ENCODE results near the gene RSPH6A. TPM values are rescaled to one million over a fixed set of nuclear protein-coding genes. Genes with fewer than 3 reads are reported as not detected.

The RSPH6A gene
- total RNA-seq, 1 donor from 2014 or later = 0.16 TPM

GRCh38 chr19:45825917-45826893, 11.1 kb upstream of the RSPH6A start:
- intact Hi-C loops (cut with DNase I) = no loop called here
- no peak for DNase-seq (ENCODE audit: low spot score)

GRCh38 chr19:45825263-45825605, 10.1 kb upstream of the RSPH6A start:
- intact Hi-C loops (cut with DNase I) = no loop called here
- no peak for DNase-seq (ENCODE audit: low spot score)

DNA sequence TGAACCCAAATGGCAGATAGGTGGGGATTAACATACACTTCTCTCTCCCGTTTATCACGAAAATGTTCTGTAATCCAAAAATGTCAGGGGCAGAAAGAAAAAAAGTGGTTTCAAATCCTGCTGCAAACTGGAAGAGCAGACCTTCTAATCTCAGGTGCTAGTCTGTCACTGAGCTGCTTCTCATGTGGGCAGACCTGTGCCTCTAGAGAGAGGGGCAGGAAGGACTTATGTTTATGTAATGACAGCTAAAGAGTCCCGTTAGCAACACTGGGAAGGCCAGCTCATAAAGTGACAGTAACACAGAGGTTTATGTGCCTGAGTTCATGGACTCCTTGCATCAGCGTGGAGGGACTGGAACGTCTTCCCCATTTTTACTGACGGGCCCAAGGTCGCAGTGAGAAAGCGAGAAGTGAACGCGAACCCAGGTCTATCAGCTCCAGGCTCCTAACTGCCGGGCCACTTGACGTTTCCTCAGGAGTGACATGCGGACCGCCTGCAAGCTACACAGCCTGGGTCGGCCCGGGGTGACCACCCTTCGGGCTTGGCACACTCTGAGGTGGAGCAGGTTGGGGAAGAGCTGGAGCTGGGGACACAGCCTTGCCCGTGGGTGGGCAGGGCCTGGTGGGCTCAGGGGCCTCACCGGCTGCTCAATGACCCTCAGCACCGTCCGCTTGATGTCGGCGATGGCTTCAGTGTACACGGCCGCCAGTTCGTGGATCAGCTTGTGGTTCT, 9.6 kb upstream of the RSPH6A start:
- DNase-seq (ENCODE audit: low spot score) = no peak
- intact Hi-C loops (cut with DNase I) = no loop called here

- intact Hi-C loops (cut with DNase I) = no loop called here
- DNase-seq (ENCODE audit: low spot score) = no peak
These were observed 8.9 kb upstream of the RSPH6A start for GRCh38 chr19:45824041-45824471.

- intact Hi-C loops (cut with DNase I) = no loop called here
- DNase-seq (ENCODE audit: low spot score) = no peak
These were observed 8.1 kb upstream of the RSPH6A start for GRCh38 chr19:45823182-45823581.

DNA sequence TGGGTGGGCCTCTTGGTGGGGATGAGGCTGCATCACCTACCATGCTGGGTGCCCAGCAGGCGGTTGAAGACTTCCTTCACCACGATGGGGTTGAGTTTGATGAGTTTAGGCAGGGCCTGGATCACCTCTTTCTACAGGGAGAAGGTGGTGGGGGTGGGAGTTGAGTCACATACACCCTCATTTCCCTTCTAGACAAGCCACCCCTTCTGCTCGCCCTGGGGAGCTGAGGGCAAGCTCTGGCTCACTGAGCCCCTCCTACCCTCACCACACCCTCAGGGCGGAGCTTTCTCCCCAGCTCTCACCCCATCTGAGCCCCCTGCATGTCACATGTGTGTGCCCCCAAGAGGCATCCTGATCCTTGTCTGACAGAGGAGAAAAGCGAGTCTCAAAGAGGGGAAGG, 7.6 kb upstream of the RSPH6A start:
- no peak for DNase-seq (ENCODE audit: low spot score)
- intact Hi-C loops (cut with DNase I) = no loop called here

GRCh38 chr19:45821570-45821969, 6.5 kb upstream of the RSPH6A start:
- DNase-seq (ENCODE audit: low spot score) = no peak
- intact Hi-C loops (cut with DNase I) = no loop called here

DNA sequence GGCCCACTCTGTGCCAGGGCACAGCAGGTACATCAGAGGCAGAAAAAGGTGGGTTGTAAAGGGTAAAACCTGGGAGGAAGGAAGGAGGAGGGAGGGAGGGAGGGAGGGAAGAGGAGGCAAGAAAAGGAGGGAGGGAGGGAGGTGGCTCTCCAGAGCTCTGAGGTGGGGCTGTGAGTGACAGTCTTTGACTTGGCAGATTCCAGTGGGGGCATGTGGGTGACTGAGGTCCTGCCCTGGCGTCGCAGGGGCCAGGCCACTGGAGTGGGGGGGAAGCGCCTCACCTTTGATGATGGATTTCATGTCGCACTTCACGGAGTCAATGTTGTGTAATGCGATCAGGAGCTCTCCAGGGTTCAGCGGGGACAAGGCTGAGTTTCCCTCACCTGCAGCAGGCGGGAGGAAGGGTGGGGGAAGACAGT, 6.0 kb upstream of the RSPH6A start:
- DNase-seq (ENCODE audit: low spot score) = no peak
- intact Hi-C loops (cut with DNase I) = no loop called here

GRCh38 chr19:45820413-45821102, 5.5 kb upstream of the RSPH6A start:
- intact Hi-C loops (cut with DNase I) = no loop called here
- DNase-seq (ENCODE audit: low spot score) = no peak

DNA sequence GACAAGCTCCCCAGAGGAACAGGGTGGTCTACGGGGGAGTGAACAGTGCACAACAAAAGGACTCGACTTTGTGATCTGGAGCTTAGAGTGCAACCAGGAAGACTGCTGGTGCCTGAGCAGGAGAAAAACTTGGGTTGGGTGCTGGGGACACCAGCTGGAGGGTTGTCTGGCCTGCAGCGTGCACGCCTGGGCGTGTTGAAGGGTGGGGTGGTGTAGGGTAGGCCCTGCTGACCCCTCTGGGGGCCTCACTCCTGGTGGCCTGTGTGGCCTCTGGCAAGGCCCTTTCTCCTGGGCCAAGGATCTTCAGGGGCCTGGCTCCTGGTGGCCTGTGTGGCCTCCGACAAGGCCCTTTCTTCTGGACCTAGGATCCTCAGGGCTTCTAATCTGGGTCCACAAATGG, 4.7 kb upstream of the RSPH6A start:
- intact Hi-C loops (cut with DNase I) = no loop called here
- no peak for DNase-seq (ENCODE audit: low spot score)

- no peak for DNase-seq (ENCODE audit: low spot score)
These were observed 2.7 kb upstream of the RSPH6A start for GRCh38 chr19:45817725-45818301.

DNA sequence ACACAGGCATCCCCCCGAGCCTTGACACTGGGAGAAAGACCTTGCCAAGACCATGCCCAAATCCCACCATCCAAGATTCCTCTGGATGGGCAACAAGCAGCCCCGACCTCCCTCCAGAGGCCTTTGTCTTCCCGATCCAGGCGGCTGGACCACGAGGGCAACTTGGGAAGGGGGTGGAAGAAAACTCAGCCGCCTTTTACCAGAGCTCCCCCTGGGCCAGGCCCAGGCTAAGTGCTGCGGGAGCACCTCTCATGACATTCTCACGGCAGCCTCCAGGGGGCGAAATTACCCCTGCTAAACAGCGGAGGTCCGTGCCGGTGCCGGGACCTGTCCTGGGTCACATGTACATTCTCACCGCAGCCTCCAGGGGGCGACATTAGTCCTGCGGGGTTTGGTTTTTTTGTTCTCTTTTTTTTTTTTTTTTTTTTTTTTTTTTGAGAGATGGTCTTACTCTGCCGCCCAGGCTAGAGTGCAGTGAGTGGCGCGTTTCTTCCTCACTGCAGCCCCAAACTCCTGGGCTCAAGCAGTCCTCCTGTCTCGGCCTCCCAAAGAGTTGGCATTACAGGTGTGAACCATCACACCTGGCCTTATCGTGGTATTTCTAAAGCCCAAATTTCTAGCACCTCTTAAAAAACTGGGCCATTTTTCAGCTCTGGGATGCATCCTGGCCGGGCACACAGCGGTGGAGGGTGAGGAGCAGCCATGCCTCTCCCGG, 2.1 kb upstream of the RSPH6A start:
- intact Hi-C loops (cut with DNase I) = loop anchor here (1.0 to 2.0 kb wide), 2 partner anchors 47 to 66 kb away; no protein-coding TSS in a partner anchor
- DNase-seq (ENCODE audit: low spot score) = peak; percentile 96

More at GRCh38 chr19:45817725-45818301, 2.7 kb upstream of the RSPH6A start:
- intact Hi-C loops (cut with DNase I) = loop anchor here (1.0 to 2.0 kb wide), 2 partner anchors 48 to 65 kb away; no protein-coding TSS in a partner anchor

GRCh38 chr19:45816236-45817009, 1.3 kb upstream of the RSPH6A start:
- intact Hi-C loops (cut with DNase I) = loop anchor here (1.0 to 2.0 kb wide), 2 partner anchors 46 to 66 kb away; no protein-coding TSS in a partner anchor

GRCh38 chr19:45815481-45816216, 541 bp upstream of the RSPH6A start:
- no peak for DNase-seq (ENCODE audit: low spot score)
- intact Hi-C loops (cut with DNase I) = loop anchor here (2.0 kb wide), 1 partner anchor 67 kb away; no protein-coding TSS in a partner anchor

More at GRCh38 chr19:45816236-45817009, 1.3 kb upstream of the RSPH6A start:
- no peak for DNase-seq (ENCODE audit: low spot score)

GRCh38 chr19:45814166-45814780, 835 bp downstream of the RSPH6A start:
- intact Hi-C loops (cut with DNase I) = no loop called here
- no peak for DNase-seq (ENCODE audit: low spot score)

DNA sequence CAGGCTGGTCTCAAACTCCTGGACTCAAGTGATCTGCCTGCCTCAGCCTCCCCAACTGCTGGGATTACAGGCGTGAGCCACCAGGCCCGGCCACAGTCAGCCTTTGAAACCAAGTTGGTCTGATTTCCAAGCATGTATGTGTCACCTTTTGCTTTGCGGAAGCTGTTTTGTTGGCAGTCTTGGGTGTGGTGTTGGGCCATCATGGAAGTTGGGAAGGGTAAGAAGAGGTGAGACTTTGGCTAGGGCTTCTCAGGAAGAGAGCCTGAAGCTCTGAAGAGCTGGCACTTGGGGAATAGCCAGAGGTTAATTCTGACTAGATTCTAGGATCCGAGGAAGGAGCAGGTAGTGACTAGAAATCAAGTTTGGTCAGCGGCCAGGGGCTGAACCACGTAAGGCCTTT, 2.8 kb downstream of the RSPH6A start:
- intact Hi-C loops (cut with DNase I) = no loop called here
- no peak for DNase-seq (ENCODE audit: low spot score)

DNA sequence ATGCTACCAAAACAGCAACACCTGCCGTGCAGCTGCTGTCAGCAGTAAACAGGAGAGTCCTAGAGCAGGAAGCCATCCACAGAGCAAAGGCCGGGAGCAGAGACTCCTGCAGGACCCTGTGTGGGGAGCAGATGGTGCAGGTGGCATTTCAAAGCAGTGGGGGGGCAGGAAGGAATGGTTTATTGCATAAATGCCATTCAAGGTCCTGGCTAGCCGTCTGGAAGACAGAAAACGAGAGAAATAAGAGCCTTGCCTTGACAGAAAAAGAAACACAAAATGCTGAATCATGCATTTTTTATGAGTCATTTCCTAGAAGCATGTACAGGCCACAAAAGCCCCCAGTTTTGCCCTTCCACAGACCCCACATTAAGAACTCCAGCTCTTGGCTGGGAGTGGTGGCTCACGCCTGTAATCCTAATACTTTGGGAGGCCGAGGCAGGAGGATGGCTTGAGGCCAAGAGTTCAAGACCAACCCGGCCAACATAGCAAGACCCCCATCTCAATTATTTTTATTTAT, 5.4 kb downstream of the RSPH6A start:
- intact Hi-C loops (cut with DNase I) = no loop called here

More for the DNA sequence above, 5.4 kb downstream of the RSPH6A start:
- no peak for DNase-seq (ENCODE audit: low spot score)
